Measurements from ENCODE around the gene HNRNPD.

GRCh38 chr4:82381235-82381634 lies 7.4 kb upstream of the HNRNPD start:
- no peak for TF ChIP-seq CTCF (conservative IDR thresholded peaks at IDR 0.05)
- no peak for TF ChIP-seq EZH2 (IDR thresholded peaks at IDR 0.05; ENCODE audit: low read depth)
